Upper lobe of left lung (tissue), 6 donors: ENCODE results near the gene GCM1. TPM values are rescaled to one million over a fixed set of nuclear protein-coding genes. Genes with fewer than 3 reads are reported as not detected.

Experiments
- ATAC-seq, 2 donors: fragments of 200-7000 bp; cut with Tn5 transposase; one replicate each; pipeline ENCODE4 v1.9.1; 2022; ENCODE audit warnings: mild to moderate bottlenecking in 2 of 2, moderate library complexity in 2 of 2; ENCODE audit not compliant: low FRiP score in 2 of 2
- DNase-seq, 2 donors: peaks; one replicate each; pipeline ENCODE4 v3.0.0-alpha.2; 2019 to 2020
- H3K27ac ChIP-seq, 4 donors: fragments of 200-600 bp; sonication (generic); one replicate each; pipeline ENCODE4 v1.5.1; 2016 to 2019
- H3K27me3 ChIP-seq, 4 donors: fragments of 200-600 bp; sonication (generic); one replicate each; pipeline ENCODE4 v1.5.1; 2017 to 2019
- H3K36me3 ChIP-seq, 4 donors: fragments of 200-600 bp; sonication (generic); one replicate each; pipeline ENCODE4 v1.5.1; 2016 to 2019
- H3K4me1 ChIP-seq, 4 donors: fragments of 200-600 bp; sonication (generic); one replicate each; pipeline ENCODE4 v1.5.1; 2018 to 2019
- H3K4me3 ChIP-seq, 4 donors: fragments of 200-600 bp; sonication (generic); one replicate each; pipeline ENCODE4 v1.5.1; 2017 to 2019; ENCODE audit warnings: mild to moderate bottlenecking in 2 of 4, moderate library complexity in 1 of 4
- H3K9me3 ChIP-seq, 4 donors: fragments of 200-600 bp; sonication (generic); one replicate each; pipeline ENCODE4 v1.5.1; 2018 to 2019
- CTCF ChIP-seq, 6 experiments: fragments of 450-650 bp in 4 of 6; fragments of 200-600 bp in 2 of 6; sonication (generic) in 2 of 6; IDR thresholded peaks; one replicate each; pipeline ENCODE4 v1.5.1; 2016 to 2019; ENCODE audit warnings: antibody characterized with exemption in 6 of 6
- EP300 ChIP-seq, 4 donors: sonication (generic); formaldehyde crosslinking; IDR thresholded peaks; one replicate each; pipeline ENCODE4 v1.5.1; 2017; ENCODE audit warnings: antibody characterized with exemption in 4 of 4, control low read depth in 2 of 4
- POLR2A ChIP-seq, 4 donors: fragments of 450-650 bp; IDR thresholded peaks; one replicate each; pipeline ENCODE4 v1.5.1; 2016 to 2017; ENCODE audit warnings: antibody characterized with exemption in 4 of 4, mild to moderate bottlenecking in 2 of 4
- POLR2AphosphoS5 ChIP-seq, 2 donors: sonication (generic); formaldehyde crosslinking; IDR thresholded peaks; one replicate each; pipeline ENCODE4 v1.5.1; 2017; ENCODE audit warnings: antibody characterized with exemption in 2 of 2
- WGBS, 2 donors: methylation state at CpG; one replicate each; pipeline ENCODE4 v1.1.5; 2017 to 2018; 5-methylcytosine and 5-hydroxymethylcytosine counted together
- small RNA-seq, 4 donors: library from RNA; depleted of rRNA; stranded (forward); fragments of <200 nt; gene quantifications; one replicate each; pipeline ENCODE3, GENCODE V24; 2016
- total RNA-seq, 6 donors: library from RNA; depleted of rRNA in 4 of 6; stranded (reverse); fragments of >200 nt in 4 of 6; gene quantifications; one replicate each; pipeline versions ENCODE4 v1.1.0 to v1.2.1, GENCODE V29; 2016 to 2021
- donor health status: DM: no; HTN: no; CAD: no; lungs with moderate emphysema.
- donor health status: DM: no; HTN: yes; CAD: no; lungs with severe emphysema.

The GCM1 gene
- total RNA-seq, 6 donors from 2014 or later = 0.20 to 0.22 TPM; not detected in 4

GRCh38 chr6:53080813-53081212 lies 67.8 kb downstream of the GCM1 start:
- 97 to 100% methylated on average over 1 of the region's 1 CpG for WGBS, 2 donors

More at GRCh38 chr6:53080813-53081212, 67.8 kb downstream of the GCM1 start:
- no peak overlapping the region for H3K27ac ChIP-seq
- ATAC-seq (no peak), DNase-seq (no peak)
- no peak overlapping the region for H3K4me3 ChIP-seq
- H3K27me3 ChIP-seq = no peaks in the 10 kb centered on the region
- peaks cover 24 to 98% (median 59%) of the 10 kb centered on the region in 4 donors for H3K36me3 ChIP-seq
- no peaks in the 10 kb centered on the region for H3K9me3 ChIP-seq
- TF ChIP-seq POLR2AphosphoS5 (IDR thresholded peaks at IDR 0.05) (no peak), CTCF (IDR thresholded peaks at IDR 0.05) (no peak), POLR2A (IDR thresholded peaks at IDR 0.05) (no peak), EP300 (IDR thresholded peaks at IDR 0.05) (no peak)
- H3K4me1 ChIP-seq = no peaks in the 10 kb centered on the region

Small RNA genes lying within 50 kb of the gene (small RNA-seq; reads per million reads assigned to genes)
- gene RN7SL244P (0 reads per million in 4 donors), gene RNU6-464P (0 reads per million in 4 donors)

Other genes starting within 250 kb of the GCM1 start
- gene GSTA3, start 239.1 kb downstream of the GCM1 start, total RNA-seq = 1 to 10 TPM in 1 of 6 donors, under 1 TPM in 4, not detected in 1; 0.46 to 2.0 (median 0.57) TPM
- gene GSTA4, start 153.6 kb downstream of the GCM1 start, total RNA-seq = 100 to 1,000 TPM in 2 of 6 donors, 10 to 100 TPM in 4; 29.0 to 151 (median 80.8) TPM
- 10 to 100 TPM in 3 of 6 donors, 1 to 10 TPM in 3; 9.0 to 25.1 (median 10.3) TPM for gene CILK1, start 87.0 kb downstream of the GCM1 start, total RNA-seq
- gene FBXO9, start 83.4 kb downstream of the GCM1 start, total RNA-seq = 10 to 100 TPM; 56.2 to 98.5 (median 83.0) TPM
- 100 to 1,000 TPM in 2 of 6 donors, 10 to 100 TPM in 4; 67.1 to 132 (median 81.2) TPM for gene ELOVL5, start 200.1 kb upstream of the GCM1 start, total RNA-seq